IMR-90 (cell line): Measurements from ENCODE around the gene DHCR24. TPM values are rescaled to one million over a fixed set of nuclear protein-coding genes. Genes with fewer than 3 reads are reported as not detected.

ENCODE experiments used
- ATAC-seq: fragments of 200-7000 bp; cut with Tn5 transposase; 2 replicates; pipeline ENCODE4 v1.9.1; 2020; ENCODE audit warnings: low read depth, mild to moderate bottlenecking, moderate library complexity
- BruUV-seq: library from RNA; stranded (reverse); fragments of 400-500 nt; replicated peaks from 2 replicates; lab custom pipeline; 2021; lab: Mats Ljungman, UMichigan
- CTCF ChIA-PET: fragments of 300-600 bp; formaldehyde crosslinking; extraction: SDS; loops from one replicate; lab custom pipeline; 2021; ENCODE audit warnings: antibody characterized with exemption; lab: Yijun Ruan, JAX
- POLR2A ChIA-PET: fragments of 300-600 bp; sonication (Branson Sonifier 250); formaldehyde crosslinking; loops from one replicate; lab custom pipeline; 2022; ENCODE audit warnings: antibody characterized with exemption; ENCODE audit not compliant: unreplicated experiment; lab: Charles Lee
- DNase-seq: peaks from one replicate; pipeline ENCODE4 v3.0.0; 2013
- H2AFZ ChIP-seq: replicated peaks from 2 replicates; pipeline ENCODE3; 2013; ENCODE audit warnings: low read length, mild to moderate bottlenecking; ENCODE audit not compliant: poor library complexity
- H2AK5ac ChIP-seq: 2 replicates; pipeline ENCODE4 v1.6.1; 2013; ENCODE audit warnings: low read depth, low read length, inconsistent platforms
- H2AK9ac ChIP-seq: replicated peaks from 2 replicates; pipeline ENCODE3; 2013; ENCODE audit warnings: mild to moderate bottlenecking, low read depth, low read length, moderate library complexity; ENCODE audit not compliant: poor library complexity
- H2BK120ac ChIP-seq: 2 replicates; pipeline ENCODE4 v1.6.1; 2013; ENCODE audit warnings: low read depth, low read length, inconsistent platforms
- H2BK15ac ChIP-seq: 3 replicates; pipeline ENCODE4 v1.6.1; 2013; ENCODE audit warnings: low read depth, low read length, inconsistent platforms
- H2BK20ac ChIP-seq: 2 replicates; pipeline ENCODE4 v1.6.1; 2013; ENCODE audit warnings: low read depth, mild to moderate bottlenecking, inconsistent platforms, low read length, moderate library complexity
- H2BK5ac ChIP-seq: 2 replicates; pipeline ENCODE4 v1.6.1; 2013; ENCODE audit warnings: mild to moderate bottlenecking, low read depth, low read length, inconsistent platforms; ENCODE audit not compliant: poor library complexity, severe bottlenecking
- H3K14ac ChIP-seq: replicated peaks from 2 replicates; pipeline ENCODE4 v1.6.1; 2013; ENCODE audit warnings: low read depth, low read length, inconsistent platforms
- H3K18ac ChIP-seq: 2 replicates; pipeline ENCODE4 v1.6.1; 2013; ENCODE audit warnings: low read depth, low read length, control low read depth
- H3K23ac ChIP-seq: 2 replicates; pipeline ENCODE4 v1.6.1; 2013; ENCODE audit warnings: low read depth, low read length, inconsistent platforms
- H3K27ac ChIP-seq: 2 replicates; pipeline ENCODE4 v1.5.1; 2013; ENCODE audit warnings: mild to moderate bottlenecking, control low read depth, low read length; ENCODE audit not compliant: insufficient read depth
- H3K27me3 ChIP-seq: 2 replicates; pipeline ENCODE4 v1.6.1; 2013; ENCODE audit warnings: low read length; ENCODE audit not compliant: control insufficient read depth, insufficient read depth
- H3K36me3 ChIP-seq: 2 replicates; pipeline ENCODE4 v1.6.1; 2013; ENCODE audit warnings: low read length, mixed read lengths; ENCODE audit not compliant: control insufficient read depth, insufficient read depth
- H3K4ac ChIP-seq: 2 replicates; pipeline ENCODE4 v1.6.1; 2013; ENCODE audit warnings: low read depth, low read length, inconsistent platforms
- H3K4me1 ChIP-seq: 2 replicates; pipeline ENCODE4 v1.6.1; 2013; ENCODE audit warnings: low read length, mixed read lengths; ENCODE audit not compliant: control insufficient read depth, insufficient read depth
- H3K4me2 ChIP-seq: 2 replicates; pipeline ENCODE4 v1.6.1; 2013; ENCODE audit warnings: low read depth, mild to moderate bottlenecking, control low read depth, low read length, moderate library complexity
- H3K4me3 ChIP-seq: 2 replicates; pipeline ENCODE4 v1.5.1; 2013; ENCODE audit warnings: low read depth, mild to moderate bottlenecking, control low read depth, low read length, moderate library complexity; ENCODE audit not compliant: insufficient read depth
- H3K56ac ChIP-seq: 2 replicates; pipeline ENCODE4 v1.6.1; 2013; ENCODE audit warnings: low read length, inconsistent platforms; ENCODE audit not compliant: insufficient read depth; ENCODE audit errors: extremely low read depth
- H3K79me1 ChIP-seq, 2 experiments: 2 replicates each; pipeline ENCODE4 v1.6.1; 2013; ENCODE audit warnings: low read length in 2 of 2, inconsistent platforms in 1 of 2, low read depth in 1 of 2
- H3K9ac ChIP-seq: 2 replicates; pipeline ENCODE4 v1.6.1; 2013; ENCODE audit warnings: low read depth, low read length, control low read depth
- H3K9me1 ChIP-seq: 2 replicates; pipeline ENCODE4 v1.6.1; 2013; ENCODE audit warnings: low read length, inconsistent platforms; ENCODE audit not compliant: insufficient read depth
- H3K9me3 ChIP-seq: 2 replicates; pipeline ENCODE4 v1.6.1; 2013; ENCODE audit warnings: low read length; ENCODE audit not compliant: control insufficient read depth, insufficient read depth
- H4K20me1 ChIP-seq: 2 replicates; pipeline ENCODE4 v1.6.1; 2013; ENCODE audit warnings: low read length, inconsistent platforms; ENCODE audit not compliant: insufficient read depth
- H4K5ac ChIP-seq: 2 replicates; pipeline ENCODE4 v1.6.1; 2013; ENCODE audit warnings: mild to moderate bottlenecking, low read depth, low read length, control low read depth
- H4K8ac ChIP-seq, 2 experiments: 2 replicates each; pipeline ENCODE4 v1.6.1; 2013; ENCODE audit warnings: low read depth in 2 of 2, low read length in 2 of 2, control low read depth in 1 of 2, inconsistent platforms in 1 of 2
- H4K91ac ChIP-seq: 2 replicates; pipeline ENCODE4 v1.6.1; 2013; ENCODE audit warnings: low read depth, low read length, inconsistent platforms; ENCODE audit not compliant: insufficient read depth
- BHLHE40 ChIP-seq: fragments of 150-350 bp; IDR thresholded peaks from 2 replicates; pipeline ENCODE4 v1.6.1; 2016; ENCODE audit warnings: mild to moderate bottlenecking, low read depth, low read length
- CEBPB ChIP-seq: IDR thresholded peaks from 2 replicates; pipeline ENCODE4 v1.6.1; 2012; ENCODE audit warnings: low read depth, low read length, improper control_type of control experiment
- CHD1 ChIP-seq: IDR thresholded peaks from 2 replicates; pipeline ENCODE4 v1.6.1; 2012; ENCODE audit warnings: low read depth, low read length, improper control_type of control experiment
- FOS ChIP-seq: fragments of 150-350 bp; IDR thresholded peaks from 2 replicates; pipeline ENCODE4 v1.6.1; 2016; ENCODE audit warnings: low read depth, low read length
- MAFK ChIP-seq: IDR thresholded peaks from 2 replicates; pipeline ENCODE4 v1.6.1; 2012; ENCODE audit warnings: low read depth, low read length, improper control_type of control experiment
- MXI1 ChIP-seq: IDR thresholded peaks from 2 replicates; pipeline ENCODE4 v1.6.1; 2012; ENCODE audit warnings: low read depth, mild to moderate bottlenecking, low read length, moderate library complexity, borderline replicate concordance
- NFE2L2 ChIP-seq: fragments of 150-350 bp; IDR thresholded peaks from 2 replicates; pipeline ENCODE4 v1.6.1; 2016; ENCODE audit warnings: low read depth, mild to moderate bottlenecking, low read length
- POLR2A ChIP-seq: IDR thresholded peaks from 2 replicates; pipeline ENCODE4 v1.6.1; 2012; ENCODE audit warnings: mild to moderate bottlenecking, low read depth, low read length
- RAD21 ChIP-seq: IDR thresholded peaks from 2 replicates; pipeline ENCODE4 v1.6.1; 2012; ENCODE audit warnings: low read length, improper control_type of control experiment
- RFX5 ChIP-seq: IDR thresholded peaks from 2 replicates; pipeline ENCODE4 v1.8.0; 2012; ENCODE audit warnings: low read depth, mild to moderate bottlenecking, low read length, moderate library complexity
- SMC3 ChIP-seq: fragments of 150-350 bp; IDR thresholded peaks from 2 replicates; pipeline ENCODE4 v1.6.1; 2016; ENCODE audit warnings: low read depth, mild to moderate bottlenecking, antibody characterized with exemption, low read length, moderate library complexity
- WGBS, 2 experiments: methylation state at CpG; one replicate each; pipeline versions ENCODE4 v1.1.5 to v1.1.7; 2013; ENCODE audit warnings: missing lambda C conversion rate in 2 of 2; ENCODE audit not compliant: insufficient read length in 1 of 2; ENCODE audit errors: extremely low coverage in 2 of 2; 5-methylcytosine and 5-hydroxymethylcytosine counted together
- dilution Hi-C: fragments of 300-500 bp; cut with HindIII; formaldehyde crosslinking; loops from one replicate; pipeline ENCODE4 v1.14.3; 2018; ENCODE audit warnings: low sequenced_read_pairs; ENCODE audit not compliant: unreplicated experiment
- in situ Hi-C: fragments of 300-500 bp; cut with MboI; formaldehyde crosslinking; loops from 3 replicates; pipeline ENCODE4 v1.14.3; 2019; ENCODE audit warnings: low sequenced_read_pairs, inconsistent platforms, mixed read lengths
- intact Hi-C: fragments of 100-400 bp; cut with micrococcal nuclease; formaldehyde crosslinking; loops from 2 replicates; pipeline ENCODE4 v1.10.0; 2022
- polyA plus RNA-seq, 3 experiments: library from polyadenylated mRNA; depleted of rRNA; stranded (reverse); fragments of >200 nt; gene quantifications; 2 replicates each; pipeline ENCODE4 v1.2.3, GENCODE V29; 2012; ENCODE audit warnings: low replicate concordance in 1 of 3
- total RNA-seq: library from RNA; depleted of rRNA; stranded (reverse); fragments of >200 nt; gene quantifications from 2 replicates; pipeline ENCODE4 v1.2.3, GENCODE V29; 2012
- TF ChIP-seq, protein P1 (sequence below): fragments of 150-350 bp; IDR thresholded peaks from 2 replicates; pipeline ENCODE4 v1.6.1; 2017; ENCODE audit warnings: mild to moderate bottlenecking, antibody characterized with exemption, low read length, low read depth
- TF ChIP-seq, protein P2 (sequence below): conservative IDR thresholded peaks from 2 replicates; pipeline ENCODE4 v1.5.1; 2012; ENCODE audit warnings: mild to moderate bottlenecking, low read depth, low read length, improper control_type of control experiment
- TF ChIP-seq, protein P3 (sequence below): fragments of 150-350 bp; IDR thresholded peaks from 2 replicates; pipeline ENCODE4 v1.6.1; 2016; ENCODE audit warnings: low read depth, mild to moderate bottlenecking, low read length, moderate library complexity, borderline replicate concordance

DHCR24 gene
- total and polyA plus RNA-seq, 2 of the 4 experiments (the other 2 are of a cell fraction): 130 to 194 TPM

DNA sequence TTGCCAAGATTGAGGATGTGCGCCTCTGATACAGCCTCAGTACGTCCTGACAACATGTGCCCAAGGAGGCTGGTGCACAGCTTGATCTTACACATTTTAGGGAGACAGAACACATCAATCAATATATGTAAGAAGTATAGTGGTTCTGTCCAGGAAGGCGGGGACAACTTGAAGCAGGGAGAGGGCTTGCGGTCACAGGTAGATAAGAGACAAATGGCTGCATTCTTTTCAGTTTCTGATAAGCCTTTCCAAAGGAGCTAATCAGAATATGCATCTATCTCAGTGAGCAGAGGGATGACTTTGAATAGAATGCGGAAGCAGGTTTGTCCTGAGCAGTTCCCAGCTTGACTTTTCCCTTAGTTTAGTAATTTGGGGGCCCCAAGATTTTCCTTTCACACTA, 10.2 kb downstream of the DHCR24 start:
- H2BK15ac ChIP-seq: no peak overlapping the region
- no peaks in the 10 kb centered on the region for H3K9me3 ChIP-seq
- peaks cover 2% of the 10 kb centered on the region; the same call in 1 of the 2 replicates for H3K36me3 ChIP-seq
- H3K56ac ChIP-seq: no peak overlapping the region
- ChIA-PET POLR2A (no interaction called here), CTCF (no interaction called here)
- H2AK5ac ChIP-seq: no peak overlapping the region; the same call in 1 of the 2 replicates
- peaks cover 12% of the 10 kb centered on the region for H3K4me1 ChIP-seq
- H4K5ac ChIP-seq: no peak overlapping the region
- H2AFZ ChIP-seq: no peak overlapping the region
- H4K20me1 ChIP-seq: no peaks in the 10 kb centered on the region
- intact Hi-C loops (loop anchor here (1.0 kb wide), 1 partner anchor 14 kb away; no protein-coding TSS in a partner anchor), dilution Hi-C loops (no loop called here), in situ Hi-C loops (no loop called here)
- 0 out of 4 replicates have a peak overlapping the region, but pooled peaks of 1 of the 2 experiments have one; percentile 52 for H4K8ac ChIP-seq
- H3K27ac ChIP-seq: no peak overlapping the region
- H4K91ac ChIP-seq: no peak overlapping the region
- ATAC-seq: no peak
- H3K9ac ChIP-seq: no peak overlapping the region
- H2BK120ac ChIP-seq: no peak overlapping the region
- no peak overlapping the region for H2BK20ac ChIP-seq
- H3K27me3 ChIP-seq: no peaks in the 10 kb centered on the region
- peaks cover 2 to 13% of the 10 kb centered on the region in 2 experiments; a peak in 2 of 4 replicates for H3K79me1 ChIP-seq
- BruUV-seq: no TSS peak
- no peak overlapping the region for H3K4ac ChIP-seq
- no CpG with 5 or more reads among the region's 5 CpGs for WGBS, 2 experiments
- H3K23ac ChIP-seq: no peak overlapping the region
- no peak overlapping the region for H2BK5ac ChIP-seq
- no peak overlapping the region for H3K14ac ChIP-seq
- H3K4me3 ChIP-seq: no peak overlapping the region
- H3K4me2 ChIP-seq: no peak overlapping the region
- DNase-seq: no peak
- H3K18ac ChIP-seq: no peak overlapping the region
- no peak for TF ChIP-seq BHLHE40
- TF ChIP-seq POLR2A: no peak
- TF ChIP-seq CEBPB: no peak
- no peak for TF ChIP-seq RAD21
- TF ChIP-seq CHD1: no peak
- TF ChIP-seq, protein P1, sequence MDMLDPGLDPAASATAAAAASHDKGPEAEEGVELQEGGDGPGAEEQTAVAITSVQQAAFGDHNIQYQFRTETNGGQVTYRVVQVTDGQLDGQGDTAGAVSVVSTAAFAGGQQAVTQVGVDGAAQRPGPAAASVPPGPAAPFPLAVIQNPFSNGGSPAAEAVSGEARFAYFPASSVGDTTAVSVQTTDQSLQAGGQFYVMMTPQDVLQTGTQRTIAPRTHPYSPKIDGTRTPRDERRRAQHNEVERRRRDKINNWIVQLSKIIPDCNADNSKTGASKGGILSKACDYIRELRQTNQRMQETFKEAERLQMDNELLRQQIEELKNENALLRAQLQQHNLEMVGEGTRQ: no peak
- TF ChIP-seq, protein P2, sequence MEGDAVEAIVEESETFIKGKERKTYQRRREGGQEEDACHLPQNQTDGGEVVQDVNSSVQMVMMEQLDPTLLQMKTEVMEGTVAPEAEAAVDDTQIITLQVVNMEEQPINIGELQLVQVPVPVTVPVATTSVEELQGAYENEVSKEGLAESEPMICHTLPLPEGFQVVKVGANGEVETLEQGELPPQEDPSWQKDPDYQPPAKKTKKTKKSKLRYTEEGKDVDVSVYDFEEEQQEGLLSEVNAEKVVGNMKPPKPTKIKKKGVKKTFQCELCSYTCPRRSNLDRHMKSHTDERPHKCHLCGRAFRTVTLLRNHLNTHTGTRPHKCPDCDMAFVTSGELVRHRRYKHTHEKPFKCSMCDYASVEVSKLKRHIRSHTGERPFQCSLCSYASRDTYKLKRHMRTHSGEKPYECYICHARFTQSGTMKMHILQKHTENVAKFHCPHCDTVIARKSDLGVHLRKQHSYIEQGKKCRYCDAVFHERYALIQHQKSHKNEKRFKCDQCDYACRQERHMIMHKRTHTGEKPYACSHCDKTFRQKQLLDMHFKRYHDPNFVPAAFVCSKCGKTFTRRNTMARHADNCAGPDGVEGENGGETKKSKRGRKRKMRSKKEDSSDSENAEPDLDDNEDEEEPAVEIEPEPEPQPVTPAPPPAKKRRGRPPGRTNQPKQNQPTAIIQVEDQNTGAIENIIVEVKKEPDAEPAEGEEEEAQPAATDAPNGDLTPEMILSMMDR: no peak
- TF ChIP-seq FOS: no peak
- no peak for TF ChIP-seq MXI1
- no peak for TF ChIP-seq SMC3
- no peak for TF ChIP-seq RFX5
- TF ChIP-seq MAFK: no peak
- TF ChIP-seq NFE2L2: no peak
- TF ChIP-seq, protein P3, sequence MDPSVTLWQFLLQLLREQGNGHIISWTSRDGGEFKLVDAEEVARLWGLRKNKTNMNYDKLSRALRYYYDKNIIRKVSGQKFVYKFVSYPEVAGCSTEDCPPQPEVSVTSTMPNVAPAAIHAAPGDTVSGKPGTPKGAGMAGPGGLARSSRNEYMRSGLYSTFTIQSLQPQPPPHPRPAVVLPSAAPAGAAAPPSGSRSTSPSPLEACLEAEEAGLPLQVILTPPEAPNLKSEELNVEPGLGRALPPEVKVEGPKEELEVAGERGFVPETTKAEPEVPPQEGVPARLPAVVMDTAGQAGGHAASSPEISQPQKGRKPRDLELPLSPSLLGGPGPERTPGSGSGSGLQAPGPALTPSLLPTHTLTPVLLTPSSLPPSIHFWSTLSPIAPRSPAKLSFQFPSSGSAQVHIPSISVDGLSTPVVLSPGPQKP: no peak
- H2AK9ac ChIP-seq: no peak overlapping the region
- peaks cover 25% of the 10 kb centered on the region for H3K9me1 ChIP-seq
